ENCODE results near the gene SAMD7. TPM values are rescaled to one million over a fixed set of nuclear protein-coding genes. Genes with fewer than 3 reads are reported as not detected.

The SAMD7 gene
- total RNA-seq, 2 experiments from 2014 or later = not detected

GRCh38 chr3:169905404-169905803 is 6.0 kb upstream of the SAMD7 start:
- Mint-ChIP-seq H3K36me3 (ENCODE audit: low read depth) (peaks cover 10% of the 10 kb centered on the region), H3K4me1 (ENCODE audit: low read depth) (no peaks in the 10 kb centered on the region), H3K9me3 (peaks cover 5% of the 10 kb centered on the region), H3K27ac (no peak overlapping the region), H3K4me3 (no peak overlapping the region), H3K27me3 (no peaks in the 10 kb centered on the region)
- Histone ChIP-seq H3K4me3 (ENCODE audit: low read length) (no peak overlapping the region), H3K4me1 (ENCODE audit: insufficient read depth, low read length) (no peaks in the 10 kb centered on the region), H3K9me3 (ENCODE audit: control insufficient read depth in 1 of 2, insufficient read depth in 1 of 2, low read length in 2 of 2) (peaks cover 8 to 21% of the 10 kb centered on the region in 2 experiments), H3K27ac (ENCODE audit: low read depth in 1 of 2, low read length in 2 of 2) (no peak overlapping the region), H3K36me3 (ENCODE audit: insufficient read depth, low read length) (no peaks in the 10 kb centered on the region), H3K27me3 (ENCODE audit: control insufficient read depth in 1 of 2, insufficient read depth in 2 of 2, low read length in 2 of 2) (no peaks in the 10 kb centered on the region)
- intact Hi-C loops (cut with DNase I, micrococcal nuclease) = no loop called here
- no peak for TF ChIP-seq CTCF (IDR thresholded peaks at IDR 0.05)
- DNase-seq = no peak
- POLR2A ChIA-PET = no interaction called here
- CTCF ChIA-PET = no interaction called here
- ATAC-seq (ENCODE audit: poor library complexity) = no peak

- CTCF ChIA-PET = no interaction called here
- ATAC-seq (ENCODE audit: poor library complexity) = no peak
- no peak for TF ChIP-seq CTCF (IDR thresholded peaks at IDR 0.05)
Measured at GRCh38 chr3:169907476-169907875, 3.9 kb upstream of the SAMD7 start.

GRCh38 chr3:169907944-169908343 is 3.4 kb upstream of the SAMD7 start:
- no peaks in the 10 kb centered on the region for H3K4me1 ChIP-seq (ENCODE audit: insufficient read depth, low read length)
- ChIA-PET CTCF (no interaction called here), POLR2A (no interaction called here)
- no peak for ATAC-seq (ENCODE audit: poor library complexity)
- H3K4me3 Mint-ChIP-seq = no peak overlapping the region
- no peaks in the 10 kb centered on the region for H3K9me3 Mint-ChIP-seq
- no peaks in the 10 kb centered on the region for H3K36me3 ChIP-seq (ENCODE audit: insufficient read depth, low read length)
- no peak for DNase-seq
- peaks cover 0 to 1% of the 10 kb centered on the region in 2 experiments for H3K9me3 ChIP-seq (ENCODE audit: control insufficient read depth in 1 of 2, insufficient read depth in 1 of 2, low read length in 2 of 2)
- H3K4me1 Mint-ChIP-seq (ENCODE audit: low read depth) = no peaks in the 10 kb centered on the region
- no peak overlapping the region for H3K27ac Mint-ChIP-seq
- intact Hi-C loops (cut with DNase I, micrococcal nuclease) = no loop called here
- no peaks in the 10 kb centered on the region for H3K27me3 ChIP-seq (ENCODE audit: control insufficient read depth in 1 of 2, insufficient read depth in 2 of 2, low read length in 2 of 2)
- no peak for TF ChIP-seq CTCF (IDR thresholded peaks at IDR 0.05)
- H3K4me3 ChIP-seq (ENCODE audit: low read length) = no peak overlapping the region
- H3K36me3 Mint-ChIP-seq (ENCODE audit: low read depth) = no peaks in the 10 kb centered on the region
- no peaks in the 10 kb centered on the region for H3K27me3 Mint-ChIP-seq
- H3K27ac ChIP-seq (ENCODE audit: low read depth in 1 of 2, low read length in 2 of 2) = no peak overlapping the region

More at GRCh38 chr3:169907476-169907875, 3.9 kb upstream of the SAMD7 start:
- no peak overlapping the region for H3K27ac ChIP-seq (ENCODE audit: low read depth in 1 of 2, low read length in 2 of 2)
- H3K4me1 ChIP-seq (ENCODE audit: insufficient read depth, low read length) = no peaks in the 10 kb centered on the region
- intact Hi-C loops (cut with DNase I, micrococcal nuclease) = no loop called here
- Mint-ChIP-seq H3K27me3 (no peaks in the 10 kb centered on the region), H3K36me3 (ENCODE audit: low read depth) (no peaks in the 10 kb centered on the region), H3K4me3 (no peak overlapping the region), H3K4me1 (ENCODE audit: low read depth) (no peaks in the 10 kb centered on the region), H3K9me3 (no peaks in the 10 kb centered on the region), H3K27ac (no peak overlapping the region)
- H3K36me3 ChIP-seq (ENCODE audit: insufficient read depth, low read length) = no peaks in the 10 kb centered on the region
- no peaks in the 10 kb centered on the region for H3K27me3 ChIP-seq (ENCODE audit: control insufficient read depth in 1 of 2, insufficient read depth in 2 of 2, low read length in 2 of 2)
- POLR2A ChIA-PET = no interaction called here
- no peak overlapping the region for H3K4me3 ChIP-seq (ENCODE audit: low read length)
- H3K9me3 ChIP-seq (ENCODE audit: control insufficient read depth in 1 of 2, insufficient read depth in 1 of 2, low read length in 2 of 2) = peaks cover 2 to 3% of the 10 kb centered on the region in 2 experiments
- DNase-seq = no peak

All from CD4-positive, alpha-beta T cell (primary cell).